Peyer's patch (tissue), 4 donors: ENCODE data around the gene MACROH2A1. TPM values are rescaled to one million over a fixed set of nuclear protein-coding genes. Genes with fewer than 3 reads are reported as not detected.

Source experiments
- DNase-seq, 3 donors: peaks; one replicate each; pipeline ENCODE4 v3.0.0-alpha.2; 2017 to 2019
- H3K27ac ChIP-seq, 4 donors: fragments of 200-600 bp; sonication (generic); one replicate each; pipeline ENCODE4 v1.5.1; 2016 to 2019
- H3K27me3 ChIP-seq, 2 donors: fragments of 200-600 bp; sonication (generic); one replicate each; pipeline ENCODE4 v1.5.1; 2019
- H3K36me3 ChIP-seq, 3 donors: fragments of 200-600 bp; sonication (generic); one replicate each; pipeline ENCODE4 v1.5.1; 2016 to 2019
- H3K4me1 ChIP-seq, 4 donors: fragments of 200-600 bp; sonication (generic); one replicate each; pipeline ENCODE4 v1.5.1; 2016 to 2019
- H3K4me3 ChIP-seq, 4 donors: fragments of 200-600 bp; sonication (generic); 1 replicate in 3 of 4; 2 replicates in 1 of 4; pipeline ENCODE4 v1.5.1; 2016 to 2019; ENCODE audit warnings: mild to moderate bottlenecking in 1 of 4
- H3K9me3 ChIP-seq, 4 donors: fragments of 200-600 bp; sonication (generic); one replicate each; pipeline ENCODE4 v1.5.1; 2016 to 2019; ENCODE audit warnings: mild to moderate bottlenecking in 1 of 4
- POLR2A ChIP-seq, 2 donors: fragments of 450-650 bp; IDR thresholded peaks; one replicate each; pipeline ENCODE4 v1.5.1; 2017; ENCODE audit warnings: antibody characterized with exemption in 2 of 2, mild to moderate bottlenecking in 2 of 2, moderate library complexity in 2 of 2
- total RNA-seq, 4 donors: library from RNA; depleted of rRNA; stranded (reverse); fragments of >200 nt; gene quantifications; one replicate each; pipeline ENCODE4 v1.1.0, GENCODE V29; 2016
- TF ChIP-seq, protein P1 (sequence below), 6 experiments: fragments of 450-650 bp in 4 of 6; fragments of 200-600 bp in 2 of 6; sonication (generic) in 1 of 6; IDR thresholded peaks; one replicate each; pipeline ENCODE4 v1.5.1; 2017 to 2019; ENCODE audit warnings: antibody characterized with exemption in 6 of 6, mild to moderate bottlenecking in 3 of 6, moderate library complexity in 1 of 6

Gene MACROH2A1
- total RNA-seq, 4 donors from 2014 or later = 407 to 489 (median 431) TPM

DNA sequence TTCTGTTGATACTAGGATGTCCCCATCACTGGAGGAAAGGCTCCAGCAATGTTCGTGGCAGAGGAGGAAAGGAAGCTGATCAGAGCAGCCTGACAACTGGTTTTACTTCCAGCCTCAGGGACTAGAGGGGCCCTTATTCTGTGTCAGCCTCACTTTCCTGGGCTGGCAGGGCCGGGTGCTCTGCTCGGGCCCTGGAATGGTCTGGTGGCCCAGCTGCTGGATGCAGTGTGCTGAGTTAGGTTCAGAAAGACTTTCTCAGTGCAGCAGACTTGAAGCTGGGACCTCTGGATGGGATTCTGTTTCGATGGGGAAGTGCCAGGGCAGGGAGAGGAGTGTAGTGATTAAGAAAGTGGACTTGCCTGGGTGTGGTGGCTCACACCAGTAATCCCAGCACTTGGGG is 81.0 kb downstream of the MACROH2A1 start:
- no peaks in the 10 kb centered on the region for H3K36me3 ChIP-seq
- no peak for TF ChIP-seq POLR2A (IDR thresholded peaks at IDR 0.05)
- TF ChIP-seq, protein P1, sequence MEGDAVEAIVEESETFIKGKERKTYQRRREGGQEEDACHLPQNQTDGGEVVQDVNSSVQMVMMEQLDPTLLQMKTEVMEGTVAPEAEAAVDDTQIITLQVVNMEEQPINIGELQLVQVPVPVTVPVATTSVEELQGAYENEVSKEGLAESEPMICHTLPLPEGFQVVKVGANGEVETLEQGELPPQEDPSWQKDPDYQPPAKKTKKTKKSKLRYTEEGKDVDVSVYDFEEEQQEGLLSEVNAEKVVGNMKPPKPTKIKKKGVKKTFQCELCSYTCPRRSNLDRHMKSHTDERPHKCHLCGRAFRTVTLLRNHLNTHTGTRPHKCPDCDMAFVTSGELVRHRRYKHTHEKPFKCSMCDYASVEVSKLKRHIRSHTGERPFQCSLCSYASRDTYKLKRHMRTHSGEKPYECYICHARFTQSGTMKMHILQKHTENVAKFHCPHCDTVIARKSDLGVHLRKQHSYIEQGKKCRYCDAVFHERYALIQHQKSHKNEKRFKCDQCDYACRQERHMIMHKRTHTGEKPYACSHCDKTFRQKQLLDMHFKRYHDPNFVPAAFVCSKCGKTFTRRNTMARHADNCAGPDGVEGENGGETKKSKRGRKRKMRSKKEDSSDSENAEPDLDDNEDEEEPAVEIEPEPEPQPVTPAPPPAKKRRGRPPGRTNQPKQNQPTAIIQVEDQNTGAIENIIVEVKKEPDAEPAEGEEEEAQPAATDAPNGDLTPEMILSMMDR (IDR thresholded peaks at IDR 0.05) = no peak
- H3K4me3 ChIP-seq = no peak overlapping the region
- H3K27ac ChIP-seq = no peak overlapping the region
- no peaks in the 10 kb centered on the region for H3K4me1 ChIP-seq
- no peaks in the 10 kb centered on the region for H3K9me3 ChIP-seq
- H3K27me3 ChIP-seq = no peaks in the 10 kb centered on the region
- DNase-seq = no peak

- Histone ChIP-seq H3K9me3 (no peaks in the 10 kb centered on the region), H3K36me3 (no peaks in the 10 kb centered on the region)
- DNase-seq = no peak
Measured at GRCh38 chr5:135317286-135317685, 81.7 kb downstream of the MACROH2A1 start.

DNA sequence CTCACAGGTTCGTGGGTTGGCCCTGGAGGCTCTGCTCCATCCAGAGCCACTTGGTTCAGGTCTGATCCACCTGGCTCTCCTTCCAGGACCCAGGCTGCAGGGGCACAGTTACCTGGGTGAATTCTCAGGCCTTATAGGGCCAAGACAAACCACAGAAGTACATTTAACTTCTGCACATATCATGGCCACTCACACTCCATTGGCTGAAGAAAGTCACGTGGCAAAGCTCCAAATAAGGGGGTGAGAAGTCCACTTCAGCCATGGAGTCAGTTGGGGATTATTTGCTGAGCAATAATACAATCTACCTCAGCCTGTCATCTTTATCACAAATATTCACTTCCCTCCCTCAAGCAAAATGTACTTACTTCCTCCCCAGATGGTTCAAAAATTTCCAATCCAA is 83.6 kb downstream of the MACROH2A1 start:
- Histone ChIP-seq H3K36me3 (no peaks in the 10 kb centered on the region), H3K27me3 (no peaks in the 10 kb centered on the region), H3K4me1 (no peaks in the 10 kb centered on the region), H3K27ac (no peak overlapping the region), H3K9me3 (no peaks in the 10 kb centered on the region), H3K4me3 (no peak overlapping the region)
- DNase-seq = no peak
- no peak for TF ChIP-seq POLR2A (IDR thresholded peaks at IDR 0.05)
- TF ChIP-seq, protein P1 (IDR thresholded peaks at IDR 0.05) = no peak

More at GRCh38 chr5:135317286-135317685, 81.7 kb downstream of the MACROH2A1 start:
- TF ChIP-seq, protein P1 (IDR thresholded peaks at IDR 0.05) = no peak
- no peak for TF ChIP-seq POLR2A (IDR thresholded peaks at IDR 0.05)
- no peak overlapping the region for H3K27ac ChIP-seq
- no peak overlapping the region for H3K4me3 ChIP-seq
- no peaks in the 10 kb centered on the region for H3K4me1 ChIP-seq
- H3K27me3 ChIP-seq = no peaks in the 10 kb centered on the region

DNA sequence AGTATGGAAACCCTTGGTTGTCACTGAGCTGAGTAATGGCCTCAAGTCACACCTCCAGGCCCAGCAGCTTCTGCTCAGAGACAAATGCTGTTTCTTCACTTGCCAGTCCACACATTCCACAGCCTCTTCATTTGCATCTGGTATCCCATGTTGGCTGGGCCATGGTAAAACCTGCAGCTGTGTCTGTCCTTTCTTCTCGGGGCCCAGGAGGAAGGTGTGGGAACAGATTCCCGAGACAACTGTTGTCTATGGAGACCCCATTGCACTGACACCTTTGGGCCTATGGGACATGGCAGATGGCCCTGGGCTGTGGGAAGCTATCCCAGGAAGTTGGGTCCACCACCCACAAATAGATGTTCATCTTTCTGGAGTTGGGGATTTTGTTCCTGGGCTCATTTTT is 85.1 kb downstream of the MACROH2A1 start:
- no peak for DNase-seq
- TF ChIP-seq POLR2A (IDR thresholded peaks at IDR 0.05) = no peak
- TF ChIP-seq, protein P1 (IDR thresholded peaks at IDR 0.05) = no peak
- H3K27ac ChIP-seq = no peak overlapping the region

DNA sequence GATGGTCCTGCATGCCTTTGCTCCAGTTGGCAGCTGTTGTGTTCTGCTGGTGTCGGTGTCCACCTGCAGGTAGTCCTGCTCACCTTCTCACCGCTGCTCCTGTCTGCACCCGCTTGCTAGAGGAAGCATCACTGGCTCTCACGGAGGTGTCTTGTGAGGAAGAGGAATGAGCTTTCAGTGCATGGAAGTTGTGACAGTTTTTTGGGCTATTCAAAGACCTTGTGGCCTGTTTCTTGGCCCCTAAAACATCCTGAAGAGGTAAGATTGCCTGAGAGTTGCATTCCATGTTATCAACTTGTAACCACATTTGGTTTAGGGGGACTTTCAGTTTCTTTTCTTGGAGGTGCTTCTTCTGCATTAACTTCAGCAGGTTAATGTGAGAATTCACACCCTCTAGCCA is 85.6 kb downstream of the MACROH2A1 start:
- no peak overlapping the region for H3K4me3 ChIP-seq
- no peaks in the 10 kb centered on the region for H3K4me1 ChIP-seq
- H3K9me3 ChIP-seq = no peaks in the 10 kb centered on the region
- no peak for TF ChIP-seq POLR2A (IDR thresholded peaks at IDR 0.05)
- TF ChIP-seq, protein P1 (IDR thresholded peaks at IDR 0.05) = no peak
- no peaks in the 10 kb centered on the region for H3K27me3 ChIP-seq
- H3K36me3 ChIP-seq = no peaks in the 10 kb centered on the region
- DNase-seq = no peak
- no peak overlapping the region for H3K27ac ChIP-seq

More for the DNA sequence above, 85.1 kb downstream of the MACROH2A1 start:
- no peaks in the 10 kb centered on the region for H3K4me1 ChIP-seq
- no peaks in the 10 kb centered on the region for H3K27me3 ChIP-seq
- no peak overlapping the region for H3K4me3 ChIP-seq
- H3K36me3 ChIP-seq = no peaks in the 10 kb centered on the region
- H3K9me3 ChIP-seq = no peaks in the 10 kb centered on the region
